Skeletal muscle satellite cell (primary cell): ENCODE data around the gene UBE2F. TPM values are rescaled to one million over a fixed set of nuclear protein-coding genes. Genes with fewer than 3 reads are reported as not detected.

Experiments used
- H3K27me3 ChIP-seq: 2 replicates; pipeline ENCODE4 v1.7.0; 2013; ENCODE audit warnings: low read length; ENCODE audit not compliant: control insufficient read depth, insufficient read depth
- H3K36me3 ChIP-seq: 2 replicates; pipeline ENCODE4 v1.7.0; 2013; ENCODE audit warnings: mild to moderate bottlenecking, control low read depth, low read length; ENCODE audit not compliant: insufficient read depth
- H3K4me1 ChIP-seq: 2 replicates; pipeline ENCODE4 v1.7.0; 2013; ENCODE audit warnings: low read length; ENCODE audit not compliant: control insufficient read depth, insufficient read depth
- H3K4me2 ChIP-seq: 2 replicates; pipeline ENCODE4 v1.7.0; 2013; ENCODE audit warnings: mild to moderate bottlenecking, low read length
- H3K4me3 ChIP-seq: 2 replicates; pipeline ENCODE4 v1.7.0; 2013; ENCODE audit warnings: low read length
- H3K9ac ChIP-seq: 2 replicates; pipeline ENCODE4 v1.7.0; 2013; ENCODE audit warnings: mild to moderate bottlenecking, low read depth, low read length, moderate library complexity
- H3K9me3 ChIP-seq: replicated peaks from 2 replicates; pipeline ENCODE4 v1.7.0; 2013; ENCODE audit warnings: mild to moderate bottlenecking, control low read depth, low read length
- small RNA-seq: library from RNA; depleted of rRNA; stranded (forward); fragments of <200 nt; gene quantifications from one replicate; pipeline ENCODE3, GENCODE V24; 2012

The UBE2F gene

GRCh38 chr2:238087211-238087610 is 120.4 kb downstream of the UBE2F start:
- H3K27me3 ChIP-seq, result no peaks in the 10 kb centered on the region
- H3K36me3 ChIP-seq, result peaks cover 14% of the 10 kb centered on the region
- no peaks in the 10 kb centered on the region for H3K9me3 ChIP-seq
- no peaks in the 10 kb centered on the region for H3K4me1 ChIP-seq
- H3K4me3 ChIP-seq, result no peak overlapping the region
- no peak overlapping the region for H3K4me2 ChIP-seq
- no peak overlapping the region for H3K9ac ChIP-seq

DNA sequence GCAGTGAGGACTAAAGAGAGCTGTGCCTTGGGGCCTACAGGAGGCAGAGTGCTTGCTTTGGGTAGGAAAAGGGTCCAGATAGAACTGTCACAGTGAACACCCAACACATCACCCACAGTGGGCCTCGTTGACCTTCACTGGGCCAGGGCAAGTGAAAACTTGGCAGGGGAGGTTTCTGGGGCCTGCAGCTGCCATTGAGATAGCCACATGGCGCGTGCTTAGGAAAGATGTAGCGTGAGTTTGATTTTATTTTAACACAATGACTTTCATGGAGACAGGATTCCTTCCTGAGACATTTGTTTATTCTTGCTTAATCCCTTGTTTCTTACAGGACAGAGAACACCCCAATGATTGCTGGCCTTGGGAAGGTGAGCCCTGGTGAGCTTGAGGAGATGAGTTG is 124.1 kb downstream of the UBE2F start:
- H3K9ac ChIP-seq, result no peak overlapping the region
- H3K9me3 ChIP-seq, result no peaks in the 10 kb centered on the region
- no peaks in the 10 kb centered on the region for H3K27me3 ChIP-seq
- no peak overlapping the region for H3K4me2 ChIP-seq
- no peak overlapping the region for H3K4me3 ChIP-seq
- no peaks in the 10 kb centered on the region for H3K4me1 ChIP-seq
- H3K36me3 ChIP-seq, result no peaks in the 10 kb centered on the region

- H3K4me2 ChIP-seq, result no peak overlapping the region
- no peak overlapping the region for H3K9ac ChIP-seq
- no peaks in the 10 kb centered on the region for H3K36me3 ChIP-seq
- no peaks in the 10 kb centered on the region for H3K4me1 ChIP-seq
- H3K4me3 ChIP-seq, result no peak overlapping the region
- H3K27me3 ChIP-seq, result no peaks in the 10 kb centered on the region
- H3K9me3 ChIP-seq, result no peaks in the 10 kb centered on the region
These were observed 124.7 kb downstream of the UBE2F start for GRCh38 chr2:238091436-238092060.

Small RNA genes within 50 kb of the gene (small RNA-seq; reads per million reads assigned to genes)
- gene RNU6-1333P, result not detected
